ENCODE measurements around the gene DENND11. TPM values are rescaled to one million over a fixed set of nuclear protein-coding genes. Genes with fewer than 3 reads are reported as not detected.

The DENND11 gene
- total and polyA plus RNA-seq, 10 of the 15 experiments (the other 5 are each of a cell fraction or from before 2014, with no cell fraction given): 2.7 to 47.0 (median 26.6) TPM

DNA sequence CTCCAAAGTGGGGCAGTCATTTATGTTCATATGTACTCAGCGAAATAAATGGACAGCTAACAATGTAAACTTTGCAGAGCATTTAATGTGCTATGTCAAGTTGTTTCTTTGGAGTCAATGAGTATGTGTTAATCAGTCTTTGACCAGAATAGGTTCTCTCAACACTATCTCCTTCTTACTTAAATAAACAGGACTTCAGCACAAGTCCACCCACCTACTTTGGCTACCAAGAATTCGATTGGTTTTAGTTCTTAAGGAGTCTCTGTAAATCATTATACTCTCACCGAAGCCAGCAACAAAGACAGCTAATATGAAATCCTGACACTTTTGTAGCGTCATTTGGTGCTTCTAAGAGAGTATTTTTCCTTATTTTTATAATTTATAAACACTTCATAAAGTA lies 13.1 kb upstream of the DENND11 start:
- Histone ChIP-seq H3K4me1 (ENCODE audit: control insufficient read depth, insufficient read depth, low read length) (no peaks in the 10 kb centered on the region), H4K20me1 (ENCODE audit: control insufficient read depth, insufficient read depth) (no peaks in the 10 kb centered on the region), H3K36me3 (ENCODE audit: control insufficient read depth in 2 of 2, insufficient read depth in 2 of 2, low read length in 1 of 2) (no peaks in the 10 kb centered on the region), H3K27ac (ENCODE audit: control insufficient read depth, insufficient read depth) (no peak overlapping the region), H3K27me3 (replicated peaks in 1 of 2; ENCODE audit: control insufficient read depth in 2 of 2, insufficient read depth in 2 of 2, low read length in 1 of 2) (no peaks in the 10 kb centered on the region; a peak in 1 of 4 replicates), H3K9me3 (replicated peaks; ENCODE audit: control insufficient read depth, insufficient read depth, low read length) (no peaks in the 10 kb centered on the region), H3K4me2 (ENCODE audit: control insufficient read depth, insufficient read depth) (no peak overlapping the region), H3K4me3 (no peak overlapping the region), H3K9ac (ENCODE audit: control insufficient read depth, insufficient read depth, low read length) (no peak overlapping the region), H3K79me2 (ENCODE audit: control insufficient read depth, insufficient read depth, low read length) (no peaks in the 10 kb centered on the region), H2AFZ (ENCODE audit: control insufficient read depth, low read depth, low read length) (no peak overlapping the region)
- ATAC-seq (no peak), DNase-seq (ENCODE audit: low read depth, low spot score) (no peak), FAIRE-seq (no peak)
- WGBS (ENCODE audit: insufficient coverage, insufficient replicate concordance, low lambda C conversion rate, missing lambda C conversion rate): 27% methylated on average over 4 of the region's 4 CpGs
- no TSS peak for BruUV-seq (replicated peaks)
- ChIA-PET SMC1A (ENCODE audit: uncharacterized antibody, unreplicated experiment) (interaction anchor here (0.7 to 2.2 kb wide), 5 partner anchors 9 to 60 kb away, joined by 3 to 6 read pairs (median 3); partner anchors contain the start of gene SSBP1), POLR2A (no interaction called here), CTCF (interaction anchor here (1.2 to 2.5 kb wide), 3 partner anchors 16 to 60 kb away, joined by 4 to 12 read pairs (median 10); partner anchors contain the start of gene SSBP1), RAD21 (ENCODE audit: unreplicated experiment) (no interaction called here)
- in situ Hi-C loops (cut with MboI) (no loop called here), intact Hi-C loops (cut with micrococcal nuclease; ENCODE audit: unreplicated experiment) (no loop called here)
- TF ChIP-seq KAT2A (conservative IDR thresholded peaks at IDR 0.05; ENCODE audit: control insufficient read depth, low read depth, low read length) (no peak), BMI1 (IDR thresholded peaks at IDR 0.05; ENCODE audit: borderline replicate concordance) (no peak)

DNA sequence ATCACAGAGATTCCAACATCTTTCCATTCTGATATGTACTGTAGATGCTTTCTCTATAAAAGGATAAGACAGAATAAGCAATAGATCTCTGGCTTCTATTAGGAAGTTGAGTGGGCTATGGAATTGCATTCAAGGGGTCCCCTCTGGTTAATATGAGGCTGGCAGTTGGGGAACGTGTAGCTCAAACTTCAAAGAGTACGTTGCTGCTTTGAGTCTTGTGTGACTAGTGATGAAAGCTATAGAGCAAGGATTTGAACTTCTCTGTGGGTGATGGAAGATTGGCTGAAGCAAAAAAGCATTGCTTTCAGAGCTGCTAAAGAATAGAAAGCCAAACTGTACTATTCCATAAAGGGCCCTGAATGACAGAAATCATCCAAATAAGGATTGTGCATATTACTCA lies 12.6 kb upstream of the DENND11 start:
- Histone ChIP-seq H3K79me2 (ENCODE audit: control insufficient read depth, insufficient read depth, low read length) (no peaks in the 10 kb centered on the region), H3K9me3 (replicated peaks; ENCODE audit: control insufficient read depth, insufficient read depth, low read length) (no peaks in the 10 kb centered on the region), H3K4me1 (ENCODE audit: control insufficient read depth, insufficient read depth, low read length) (no peaks in the 10 kb centered on the region), H4K20me1 (ENCODE audit: control insufficient read depth, insufficient read depth) (no peaks in the 10 kb centered on the region), H3K9ac (ENCODE audit: control insufficient read depth, insufficient read depth, low read length) (no peak overlapping the region), H2AFZ (ENCODE audit: control insufficient read depth, low read depth, low read length) (no peak overlapping the region), H3K36me3 (ENCODE audit: control insufficient read depth in 2 of 2, insufficient read depth in 2 of 2, low read length in 1 of 2) (no peaks in the 10 kb centered on the region), H3K4me3 (no peak overlapping the region), H3K4me2 (ENCODE audit: control insufficient read depth, insufficient read depth) (no peak overlapping the region), H3K27ac (ENCODE audit: control insufficient read depth, insufficient read depth) (no peak overlapping the region), H3K27me3 (replicated peaks in 1 of 2; ENCODE audit: control insufficient read depth in 2 of 2, insufficient read depth in 2 of 2, low read length in 1 of 2) (no peaks in the 10 kb centered on the region; a peak in 1 of 4 replicates)
- intact Hi-C loops (cut with micrococcal nuclease; ENCODE audit: unreplicated experiment): no loop called here
- ChIA-PET SMC1A (ENCODE audit: uncharacterized antibody, unreplicated experiment) (interaction anchor here (0.8 to 2.2 kb wide), 3 partner anchors 9 to 36 kb away, joined by 3 to 6 read pairs (median 5); partner anchors contain the start of gene SSBP1), POLR2A (no interaction called here), CTCF (interaction anchor here (1.2 to 2.5 kb wide), 4 partner anchors 16 to 60 kb away, joined by 4 to 12 read pairs (median 7); partner anchors contain the start of gene SSBP1), RAD21 (ENCODE audit: unreplicated experiment) (no interaction called here)
- WGBS (ENCODE audit: insufficient coverage, insufficient replicate concordance, low lambda C conversion rate, missing lambda C conversion rate): 41% methylated on average over 2 of the region's 2 CpGs
- no peak for DNase-seq (ENCODE audit: low read depth, low spot score)
- no TSS peak for BruUV-seq (replicated peaks)
- in situ Hi-C loops (cut with MboI): no loop called here
- FAIRE-seq: no peak
- ATAC-seq: no peak
- TF ChIP-seq BMI1 (IDR thresholded peaks at IDR 0.05; ENCODE audit: borderline replicate concordance) (no peak), KAT2A (conservative IDR thresholded peaks at IDR 0.05; ENCODE audit: control insufficient read depth, low read depth, low read length) (no peak), FOXK2 (IDR thresholded peaks at IDR 0.05) (no peak), RBBP5 (conservative IDR thresholded peaks at IDR 0.05) (no peak), YY1 (IDR thresholded peaks at IDR 0.05; ENCODE audit: low read depth, low read length) (no peak), GABPA (IDR thresholded peaks at IDR 0.05; ENCODE audit: low read depth) (no peak), SP1 (IDR thresholded peaks at IDR 0.05; ENCODE audit: low read depth, low read length) (no peak), PRDM15 (CRISPR knock-in tag; IDR thresholded peaks at IDR 0.05) (no peak), CHD4 (IDR thresholded peaks at IDR 0.05) (no peak)
